ENCODE results near the gene KDF1.

The KDF1 gene

GRCh38 chr1:27004471-27005165 lies 44.4 kb upstream of the KDF1 start:
- no peak for TF ChIP-seq CTCF (IDR thresholded peaks at IDR 0.05)
- TF ChIP-seq ZFX (IDR thresholded peaks at IDR 0.05; ENCODE audit: borderline replicate concordance) = no peak
- no peak overlapping the region for H3K27ac ChIP-seq

GRCh38 chr1:27003745-27004470 lies 43.6 kb upstream of the KDF1 start:
- TF ChIP-seq ZFX (IDR thresholded peaks at IDR 0.05; ENCODE audit: borderline replicate concordance) = no peak
- H3K27ac ChIP-seq = no peak overlapping the region

DNA sequence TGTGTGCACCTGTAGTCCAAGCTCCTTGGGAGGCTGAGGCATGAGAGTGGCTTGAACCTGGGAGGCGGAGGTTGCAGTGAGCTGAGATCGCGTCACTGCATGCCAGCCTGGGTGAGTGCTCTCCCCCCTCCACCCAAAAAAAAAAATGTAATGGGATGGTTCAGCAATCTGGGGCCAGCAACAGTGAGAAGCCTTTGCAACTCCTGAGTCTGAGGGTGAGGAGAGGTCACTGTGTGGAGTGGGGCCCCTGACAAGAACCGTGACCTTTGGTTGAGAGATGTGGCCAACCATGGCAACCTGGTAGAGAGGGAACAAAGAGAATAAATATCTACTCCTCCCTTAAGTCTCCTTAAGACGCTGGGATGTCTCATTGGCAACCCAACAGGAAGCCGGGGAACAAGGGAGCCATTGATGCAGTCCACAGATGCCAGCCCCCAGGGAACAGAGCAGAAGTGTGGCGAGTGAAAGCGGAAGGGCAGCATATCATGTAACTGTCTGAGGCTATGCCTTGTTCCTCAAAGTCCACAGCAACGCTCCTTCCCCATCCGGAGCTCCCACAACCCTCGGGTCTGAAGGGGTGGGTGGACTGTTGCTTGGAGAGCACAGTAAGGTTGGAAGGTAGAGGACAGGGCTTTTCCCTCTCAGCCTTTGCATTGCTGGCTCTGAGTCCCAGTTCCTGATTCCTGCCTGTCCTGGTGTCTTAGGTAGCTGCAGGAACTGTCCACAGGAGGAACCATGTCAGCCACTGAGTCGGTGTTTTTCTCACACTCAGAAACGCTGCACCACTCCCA lies 41.5 kb upstream of the KDF1 start:
- no peak for TF ChIP-seq CTCF (IDR thresholded peaks at IDR 0.05)
- TF ChIP-seq ZFX (IDR thresholded peaks at IDR 0.05; ENCODE audit: borderline replicate concordance) = no peak
- H3K27ac ChIP-seq = peak overlapping the region; percentile 36; the same call in 1 of the 2 replicates

DNA sequence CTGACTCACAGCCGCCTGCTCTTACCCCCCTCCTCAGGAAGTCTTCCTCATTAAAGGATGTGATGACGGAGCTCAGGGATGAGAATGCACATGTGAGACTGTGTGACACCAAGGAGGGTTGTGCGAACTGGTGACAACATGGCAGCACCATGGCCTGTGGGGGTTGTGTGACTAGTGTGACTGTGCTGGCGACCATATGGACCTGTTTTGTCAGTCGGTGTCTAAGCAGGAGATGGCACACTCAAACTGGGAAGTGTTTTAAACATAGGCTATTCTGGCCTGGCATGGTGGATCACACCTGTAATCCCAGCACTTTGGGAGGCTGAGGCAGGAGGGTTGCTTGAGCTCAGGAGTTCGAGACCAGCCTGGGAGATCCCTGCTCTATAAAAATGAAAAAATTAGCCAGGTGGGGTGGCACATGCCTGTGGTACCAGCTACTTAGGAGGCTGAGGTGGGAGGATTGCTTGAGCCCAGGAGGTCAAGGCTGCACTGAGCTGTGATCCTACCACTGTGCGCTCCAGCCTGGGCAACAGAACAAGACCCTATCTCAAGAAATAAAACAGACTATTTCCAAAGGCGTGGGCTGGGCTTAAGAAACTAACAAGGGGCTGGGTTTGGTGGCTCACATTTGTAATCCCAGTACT lies 40.7 kb upstream of the KDF1 start:
- TF ChIP-seq ZFX (IDR thresholded peaks at IDR 0.05; ENCODE audit: borderline replicate concordance) (no peak), CTCF (IDR thresholded peaks at IDR 0.05) (no peak)
- H3K27ac ChIP-seq = no peak overlapping the region

DNA sequence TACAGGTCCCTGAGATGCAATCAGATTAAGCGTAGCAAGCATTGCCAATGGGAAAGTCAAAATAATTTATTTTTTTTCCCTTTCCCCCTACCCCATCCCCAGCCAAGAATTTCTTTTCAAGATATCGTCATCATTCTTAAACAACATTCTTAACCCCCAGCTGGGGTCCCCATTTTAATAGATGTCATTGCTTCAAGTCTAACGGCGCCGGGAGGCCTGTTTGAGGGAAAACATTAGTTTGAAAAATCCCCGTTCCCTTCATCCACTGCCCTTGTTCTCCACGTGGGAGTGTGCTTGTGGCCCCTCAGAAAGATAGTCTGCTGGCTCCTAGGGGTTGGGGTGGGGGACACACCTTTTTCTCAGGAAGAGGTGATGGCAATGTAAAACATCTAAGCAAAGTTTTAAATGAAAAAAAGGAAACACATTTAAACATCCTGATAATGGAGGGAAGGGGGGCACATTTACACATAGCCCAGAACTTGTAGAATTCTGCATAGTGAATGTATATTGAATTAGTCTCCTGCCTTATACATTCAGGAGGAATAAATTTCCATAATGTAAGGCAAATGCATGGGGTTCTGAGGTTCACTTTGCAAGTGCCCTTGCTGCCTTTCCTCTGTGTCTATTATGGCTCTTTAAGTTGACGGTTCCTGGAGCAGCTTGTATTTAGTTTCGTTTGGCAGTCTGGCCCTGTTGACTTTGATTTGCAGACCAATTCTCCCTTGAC lies 40.0 kb upstream of the KDF1 start:
- H3K27ac ChIP-seq = no peak overlapping the region
- TF ChIP-seq ZFX (IDR thresholded peaks at IDR 0.05; ENCODE audit: borderline replicate concordance) = no peak
- TF ChIP-seq CTCF (IDR thresholded peaks at IDR 0.05) = no peak

GRCh38 chr1:26999440-26999987 lies 39.2 kb upstream of the KDF1 start:
- TF ChIP-seq ZFX (IDR thresholded peaks at IDR 0.05; ENCODE audit: borderline replicate concordance) (no peak), CTCF (IDR thresholded peaks at IDR 0.05) (no peak)
- no peak overlapping the region for H3K27ac ChIP-seq

All from 22Rv1 (cell line).